K562 (cell line): Measurements from ENCODE around the gene CHCT1. TPM values are rescaled to one million over a fixed set of nuclear protein-coding genes. Genes with fewer than 3 reads are reported as not detected.

Experiments
- ARNT ChIP-seq, 2 experiments: fragments of 450-650 bp; IDR thresholded peaks; 2 replicates each; pipeline ENCODE4 v1.6.1; 2016; ENCODE audit warnings: mild to moderate bottlenecking in 1 of 2
- ATF7 ChIP-seq: fragments of 450-650 bp; IDR thresholded peaks from 2 replicates; pipeline ENCODE4 v1.7.1; 2014; ENCODE audit warnings: mild to moderate bottlenecking, moderate library complexity
- CBFA2T2 ChIP-seq: fragments of 450-650 bp; conservative IDR thresholded peaks from 2 replicates; pipeline ENCODE4 v1.6.1; 2017; ENCODE audit warnings: mild to moderate bottlenecking
- COPS2 ChIP-seq: fragments of 450-650 bp; conservative IDR thresholded peaks from 2 replicates; pipeline ENCODE4 v1.6.1; 2016; ENCODE audit warnings: mild to moderate bottlenecking, moderate library complexity
- FOXP1 ChIP-seq: sonication (generic); formaldehyde crosslinking; IDR thresholded peaks from 2 replicates; pipeline ENCODE4 v1.8.0; 2022; ENCODE audit warnings: mild to moderate bottlenecking, missing genetic modification reagents
- HDGF ChIP-seq: fragments of 450-650 bp; IDR thresholded peaks from 2 replicates; pipeline ENCODE4 v1.6.1; 2016
- HNRNPUL1 ChIP-seq: fragments of 200-400 bp; formaldehyde crosslinking; IDR thresholded peaks from 2 replicates; pipeline ENCODE4 v1.6.1; 2017; ENCODE audit warnings: low read length
- ILF3 ChIP-seq: fragments of 450-650 bp; IDR thresholded peaks from 2 replicates; pipeline ENCODE4 v1.6.1; 2018; ENCODE audit warnings: antibody characterized with exemption, mild to moderate bottlenecking, moderate library complexity, borderline replicate concordance
- NCOR1 ChIP-seq: fragments of 450-650 bp; IDR thresholded peaks from 2 replicates; pipeline ENCODE4 v1.6.1; 2016; ENCODE audit warnings: mild to moderate bottlenecking, moderate library complexity
- NELFE ChIP-seq: IDR thresholded peaks from 2 replicates; pipeline ENCODE4 v1.6.1; 2011; ENCODE audit warnings: mild to moderate bottlenecking; ENCODE audit not compliant: insufficient read depth, insufficient read length
- STAG1 ChIP-seq: sonication (generic); formaldehyde crosslinking; IDR thresholded peaks from 2 replicates; pipeline ENCODE4 v1.5.0; 2020; ENCODE audit warnings: missing genetic modification reagents, borderline replicate concordance
- ZC3H11A ChIP-seq: IDR thresholded peaks from 2 replicates; pipeline ENCODE4 v1.6.1; 2012; ENCODE audit warnings: low read depth, low read length, improper control_type of control experiment
- ZNF830 ChIP-seq: fragments of 250-450 bp; sonication (Bioruptor Pico); IDR thresholded peaks from 2 replicates; pipeline ENCODE4 v1.5.0; 2021; ENCODE audit warnings: mild to moderate bottlenecking
- polyA plus RNA-seq, 8 experiments: library from polyadenylated mRNA; depleted of rRNA in 4 of 8; stranded (reverse) in 5 of 8; unstranded in 3 of 8; fragments of >200 nt; fragmentation: Nextera tagmentation in 2 of 8; fragmentation: Illumina TruSeq in 1 of 8; extraction: Ambion mirVana in 2 of 8; extraction: Trizol in 1 of 8; gene quantifications; 2 replicates each; pipeline versions ENCODE4 v1.2.1 to v1.2.3, GENCODE V29; 2011 to 2014; ENCODE audit warnings: inconsistent platforms in 1 of 8, missing spikeins in 1 of 8
- total RNA-seq, 7 experiments: library from RNA; depleted of rRNA in 6 of 7; stranded (reverse); fragments of >200 nt in 6 of 7; fragmentation: Illumina TruSeq in 2 of 7; extraction: Trizol in 2 of 7; gene quantifications; 2 replicates each; pipeline versions ENCODE4 v1.2.1 to v1.2.3, GENCODE V29; 2011 to 2021; ENCODE audit warnings: low replicate concordance in 1 of 7
- TF ChIP-seq, protein P1 (sequence below): sonication (generic); formaldehyde crosslinking; IDR thresholded peaks from 2 replicates; pipeline ENCODE4 v1.8.0; 2022; ENCODE audit warnings: missing genetic modification reagents, mild to moderate bottlenecking, borderline replicate concordance
- TF ChIP-seq, protein P2 (sequence below): fragments of 250-450 bp; sonication (Bioruptor Pico); IDR thresholded peaks from 2 replicates; pipeline ENCODE4 v1.4.0; 2020; ENCODE audit warnings: mild to moderate bottlenecking, moderate library complexity, borderline replicate concordance
- TF ChIP-seq, protein P3 (sequence below): fragments of 450-650 bp; IDR thresholded peaks from 2 replicates; pipeline ENCODE4 v1.6.1; 2016; ENCODE audit warnings: mild to moderate bottlenecking, moderate library complexity

Gene CHCT1
- total and polyA plus RNA-seq, 9 of the 15 experiments (the other 6 are each of a cell fraction or from before 2014, with no cell fraction given) = not detected

DNA sequence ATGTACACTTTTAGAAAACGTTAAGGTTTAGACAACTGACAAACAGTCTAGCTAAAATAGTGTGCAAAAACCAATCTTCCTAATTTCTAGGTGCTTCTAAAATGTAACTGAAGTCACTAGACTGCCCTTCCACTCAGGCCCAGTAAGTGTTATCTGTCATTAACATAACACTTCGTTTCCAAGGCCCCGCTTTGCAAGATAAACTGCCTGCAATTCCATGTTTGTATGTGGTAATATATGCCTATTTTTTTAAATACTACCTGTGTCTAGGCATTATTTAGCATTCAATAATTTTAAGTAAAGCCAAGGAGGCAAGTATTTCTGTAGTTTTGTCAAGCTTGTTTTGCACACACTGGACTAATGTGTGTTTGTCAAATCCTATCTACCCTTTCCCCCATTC, 33.5 kb upstream of the CHCT1 start (continued):
- TF ChIP-seq ILF3 (no peak; the same call in 1 of the 2 replicates), HDGF (no peak), NELFE (no peak), HNRNPUL1 (no peak), FOXP1 (CRISPR knock-in tag) (no peak), STAG1 (no peak), ZNF830 (CRISPR knock-in tag) (no peak), ZC3H11A (no peak), ARNT (IDR thresholded peaks at IDR 0.05) (0 out of 4 replicates have a peak, but pooled peaks of 1 of the 2 experiments have one; percentile 45), CBFA2T2 (peak; percentile 66), COPS2 (no peak), NCOR1 (peak; percentile 60), ATF7 (no peak)
- TF ChIP-seq, protein P1, sequence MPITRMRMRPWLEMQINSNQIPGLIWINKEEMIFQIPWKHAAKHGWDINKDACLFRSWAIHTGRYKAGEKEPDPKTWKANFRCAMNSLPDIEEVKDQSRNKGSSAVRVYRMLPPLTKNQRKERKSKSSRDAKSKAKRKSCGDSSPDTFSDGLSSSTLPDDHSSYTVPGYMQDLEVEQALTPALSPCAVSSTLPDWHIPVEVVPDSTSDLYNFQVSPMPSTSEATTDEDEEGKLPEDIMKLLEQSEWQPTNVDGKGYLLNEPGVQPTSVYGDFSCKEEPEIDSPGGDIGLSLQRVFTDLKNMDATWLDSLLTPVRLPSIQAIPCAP (CRISPR knock-in tag) = no peak
- TF ChIP-seq, protein P2, sequence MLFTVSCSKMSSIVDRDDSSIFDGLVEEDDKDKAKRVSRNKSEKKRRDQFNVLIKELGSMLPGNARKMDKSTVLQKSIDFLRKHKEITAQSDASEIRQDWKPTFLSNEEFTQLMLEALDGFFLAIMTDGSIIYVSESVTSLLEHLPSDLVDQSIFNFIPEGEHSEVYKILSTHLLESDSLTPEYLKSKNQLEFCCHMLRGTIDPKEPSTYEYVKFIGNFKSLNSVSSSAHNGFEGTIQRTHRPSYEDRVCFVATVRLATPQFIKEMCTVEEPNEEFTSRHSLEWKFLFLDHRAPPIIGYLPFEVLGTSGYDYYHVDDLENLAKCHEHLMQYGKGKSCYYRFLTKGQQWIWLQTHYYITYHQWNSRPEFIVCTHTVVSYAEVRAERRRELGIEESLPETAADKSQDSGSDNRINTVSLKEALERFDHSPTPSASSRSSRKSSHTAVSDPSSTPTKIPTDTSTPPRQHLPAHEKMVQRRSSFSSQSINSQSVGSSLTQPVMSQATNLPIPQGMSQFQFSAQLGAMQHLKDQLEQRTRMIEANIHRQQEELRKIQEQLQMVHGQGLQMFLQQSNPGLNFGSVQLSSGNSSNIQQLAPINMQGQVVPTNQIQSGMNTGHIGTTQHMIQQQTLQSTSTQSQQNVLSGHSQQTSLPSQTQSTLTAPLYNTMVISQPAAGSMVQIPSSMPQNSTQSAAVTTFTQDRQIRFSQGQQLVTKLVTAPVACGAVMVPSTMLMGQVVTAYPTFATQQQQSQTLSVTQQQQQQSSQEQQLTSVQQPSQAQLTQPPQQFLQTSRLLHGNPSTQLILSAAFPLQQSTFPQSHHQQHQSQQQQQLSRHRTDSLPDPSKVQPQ (CRISPR knock-in tag) = no peak
- TF ChIP-seq, protein P3, sequence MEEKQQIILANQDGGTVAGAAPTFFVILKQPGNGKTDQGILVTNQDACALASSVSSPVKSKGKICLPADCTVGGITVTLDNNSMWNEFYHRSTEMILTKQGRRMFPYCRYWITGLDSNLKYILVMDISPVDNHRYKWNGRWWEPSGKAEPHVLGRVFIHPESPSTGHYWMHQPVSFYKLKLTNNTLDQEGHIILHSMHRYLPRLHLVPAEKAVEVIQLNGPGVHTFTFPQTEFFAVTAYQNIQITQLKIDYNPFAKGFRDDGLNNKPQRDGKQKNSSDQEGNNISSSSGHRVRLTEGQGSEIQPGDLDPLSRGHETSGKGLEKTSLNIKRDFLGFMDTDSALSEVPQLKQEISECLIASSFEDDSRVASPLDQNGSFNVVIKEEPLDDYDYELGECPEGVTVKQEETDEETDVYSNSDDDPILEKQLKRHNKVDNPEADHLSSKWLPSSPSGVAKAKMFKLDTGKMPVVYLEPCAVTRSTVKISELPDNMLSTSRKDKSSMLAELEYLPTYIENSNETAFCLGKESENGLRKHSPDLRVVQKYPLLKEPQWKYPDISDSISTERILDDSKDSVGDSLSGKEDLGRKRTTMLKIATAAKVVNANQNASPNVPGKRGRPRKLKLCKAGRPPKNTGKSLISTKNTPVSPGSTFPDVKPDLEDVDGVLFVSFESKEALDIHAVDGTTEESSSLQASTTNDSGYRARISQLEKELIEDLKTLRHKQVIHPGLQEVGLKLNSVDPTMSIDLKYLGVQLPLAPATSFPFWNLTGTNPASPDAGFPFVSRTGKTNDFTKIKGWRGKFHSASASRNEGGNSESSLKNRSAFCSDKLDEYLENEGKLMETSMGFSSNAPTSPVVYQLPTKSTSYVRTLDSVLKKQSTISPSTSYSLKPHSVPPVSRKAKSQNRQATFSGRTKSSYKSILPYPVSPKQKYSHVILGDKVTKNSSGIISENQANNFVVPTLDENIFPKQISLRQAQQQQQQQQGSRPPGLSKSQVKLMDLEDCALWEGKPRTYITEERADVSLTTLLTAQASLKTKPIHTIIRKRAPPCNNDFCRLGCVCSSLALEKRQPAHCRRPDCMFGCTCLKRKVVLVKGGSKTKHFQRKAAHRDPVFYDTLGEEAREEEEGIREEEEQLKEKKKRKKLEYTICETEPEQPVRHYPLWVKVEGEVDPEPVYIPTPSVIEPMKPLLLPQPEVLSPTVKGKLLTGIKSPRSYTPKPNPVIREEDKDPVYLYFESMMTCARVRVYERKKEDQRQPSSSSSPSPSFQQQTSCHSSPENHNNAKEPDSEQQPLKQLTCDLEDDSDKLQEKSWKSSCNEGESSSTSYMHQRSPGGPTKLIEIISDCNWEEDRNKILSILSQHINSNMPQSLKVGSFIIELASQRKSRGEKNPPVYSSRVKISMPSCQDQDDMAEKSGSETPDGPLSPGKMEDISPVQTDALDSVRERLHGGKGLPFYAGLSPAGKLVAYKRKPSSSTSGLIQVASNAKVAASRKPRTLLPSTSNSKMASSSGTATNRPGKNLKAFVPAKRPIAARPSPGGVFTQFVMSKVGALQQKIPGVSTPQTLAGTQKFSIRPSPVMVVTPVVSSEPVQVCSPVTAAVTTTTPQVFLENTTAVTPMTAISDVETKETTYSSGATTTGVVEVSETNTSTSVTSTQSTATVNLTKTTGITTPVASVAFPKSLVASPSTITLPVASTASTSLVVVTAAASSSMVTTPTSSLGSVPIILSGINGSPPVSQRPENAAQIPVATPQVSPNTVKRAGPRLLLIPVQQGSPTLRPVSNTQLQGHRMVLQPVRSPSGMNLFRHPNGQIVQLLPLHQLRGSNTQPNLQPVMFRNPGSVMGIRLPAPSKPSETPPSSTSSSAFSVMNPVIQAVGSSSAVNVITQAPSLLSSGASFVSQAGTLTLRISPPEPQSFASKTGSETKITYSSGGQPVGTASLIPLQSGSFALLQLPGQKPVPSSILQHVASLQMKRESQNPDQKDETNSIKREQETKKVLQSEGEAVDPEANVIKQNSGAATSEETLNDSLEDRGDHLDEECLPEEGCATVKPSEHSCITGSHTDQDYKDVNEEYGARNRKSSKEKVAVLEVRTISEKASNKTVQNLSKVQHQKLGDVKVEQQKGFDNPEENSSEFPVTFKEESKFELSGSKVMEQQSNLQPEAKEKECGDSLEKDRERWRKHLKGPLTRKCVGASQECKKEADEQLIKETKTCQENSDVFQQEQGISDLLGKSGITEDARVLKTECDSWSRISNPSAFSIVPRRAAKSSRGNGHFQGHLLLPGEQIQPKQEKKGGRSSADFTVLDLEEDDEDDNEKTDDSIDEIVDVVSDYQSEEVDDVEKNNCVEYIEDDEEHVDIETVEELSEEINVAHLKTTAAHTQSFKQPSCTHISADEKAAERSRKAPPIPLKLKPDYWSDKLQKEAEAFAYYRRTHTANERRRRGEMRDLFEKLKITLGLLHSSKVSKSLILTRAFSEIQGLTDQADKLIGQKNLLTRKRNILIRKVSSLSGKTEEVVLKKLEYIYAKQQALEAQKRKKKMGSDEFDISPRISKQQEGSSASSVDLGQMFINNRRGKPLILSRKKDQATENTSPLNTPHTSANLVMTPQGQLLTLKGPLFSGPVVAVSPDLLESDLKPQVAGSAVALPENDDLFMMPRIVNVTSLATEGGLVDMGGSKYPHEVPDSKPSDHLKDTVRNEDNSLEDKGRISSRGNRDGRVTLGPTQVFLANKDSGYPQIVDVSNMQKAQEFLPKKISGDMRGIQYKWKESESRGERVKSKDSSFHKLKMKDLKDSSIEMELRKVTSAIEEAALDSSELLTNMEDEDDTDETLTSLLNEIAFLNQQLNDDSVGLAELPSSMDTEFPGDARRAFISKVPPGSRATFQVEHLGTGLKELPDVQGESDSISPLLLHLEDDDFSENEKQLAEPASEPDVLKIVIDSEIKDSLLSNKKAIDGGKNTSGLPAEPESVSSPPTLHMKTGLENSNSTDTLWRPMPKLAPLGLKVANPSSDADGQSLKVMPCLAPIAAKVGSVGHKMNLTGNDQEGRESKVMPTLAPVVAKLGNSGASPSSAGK = no peak
